HFF-Myc (cell line): ENCODE data around the gene FARP1.

ENCODE experiments used
- DNase-seq: peaks from one replicate; pipeline ENCODE4 v3.0.0-alpha.2; 2011; ENCODE audit warnings: low read depth; ENCODE audit errors: extremely low read depth
- H3K4me3 ChIP-seq: replicated peaks from 2 replicates; pipeline ENCODE4 v1.5.1; 2011; ENCODE audit warnings: low read depth, mild to moderate bottlenecking, control low read depth, low read length
- CTCF ChIP-seq: IDR thresholded peaks from 2 replicates; pipeline ENCODE4 v1.5.1; 2012; ENCODE audit warnings: mild to moderate bottlenecking, low read depth, low read length, control low read depth; ENCODE audit errors: missing control alignments

The FARP1 gene

GRCh38 chr13:98180092-98180491 lies 37.2 kb downstream of the FARP1 start:
- DNase-seq = no peak
- TF ChIP-seq CTCF = no peak
- H3K4me3 ChIP-seq = no peak overlapping the region

GRCh38 chr13:98181111-98181815 lies 38.4 kb downstream of the FARP1 start:
- no peak for DNase-seq
- H3K4me3 ChIP-seq = no peak overlapping the region
- TF ChIP-seq CTCF = no peak

- no peak for DNase-seq
- no peak overlapping the region for H3K4me3 ChIP-seq
- no peak for TF ChIP-seq CTCF
Observed at GRCh38 chr13:98182153-98182552, 39.3 kb downstream of the FARP1 start.

- no peak for TF ChIP-seq CTCF
- DNase-seq = no peak
- no peak overlapping the region for H3K4me3 ChIP-seq
Observed at GRCh38 chr13:98182589-98182988, 39.7 kb downstream of the FARP1 start.

GRCh38 chr13:98184792-98185191 lies 41.9 kb downstream of the FARP1 start:
- no peak overlapping the region for H3K4me3 ChIP-seq
- no peak for TF ChIP-seq CTCF
- DNase-seq = no peak

- no peak overlapping the region for H3K4me3 ChIP-seq
- DNase-seq = no peak
- TF ChIP-seq CTCF = no peak
Observed at GRCh38 chr13:98187155-98187964, 44.5 kb downstream of the FARP1 start.
